Mesenchymal stem cell (in vitro differentiated cells and primary cell): ENCODE results near the gene SLC4A1.

ENCODE experiments used
- DNase-seq: peaks from one replicate; pipeline ENCODE4 v3.0.0-alpha.2; 2013
- H2AFZ ChIP-seq: one replicate; pipeline ENCODE4 v1.6.1; 2013; ENCODE audit warnings: low read depth, mild to moderate bottlenecking, control low read depth, inconsistent platforms, low read length, moderate library complexity
- H2AK5ac ChIP-seq: 2 replicates; pipeline ENCODE4 v1.6.1; 2013; ENCODE audit warnings: low read length, moderate library complexity, mild to moderate bottlenecking, inconsistent platforms; ENCODE audit not compliant: severe bottlenecking
- H2BK120ac ChIP-seq: one replicate; pipeline ENCODE4 v1.6.1; 2013; ENCODE audit warnings: low read depth, mild to moderate bottlenecking, inconsistent platforms, low read length, moderate library complexity
- H2BK12ac ChIP-seq, 2 experiments: one replicate each; pipeline ENCODE4 v1.6.1; 2013; ENCODE audit warnings: inconsistent platforms in 2 of 2, low read length in 2 of 2, mild to moderate bottlenecking in 2 of 2, moderate library complexity in 2 of 2, control low read depth in 1 of 2
- H2BK15ac ChIP-seq: one replicate; pipeline ENCODE4 v1.6.1; 2013; ENCODE audit warnings: mild to moderate bottlenecking, low read depth, inconsistent platforms; ENCODE audit not compliant: poor library complexity, severe bottlenecking
- H2BK5ac ChIP-seq: 2 replicates; pipeline ENCODE4 v1.6.1; 2013; ENCODE audit warnings: low read depth, mild to moderate bottlenecking, low read length, control low read depth, inconsistent platforms; ENCODE audit not compliant: poor library complexity, severe bottlenecking
- H3K14ac ChIP-seq, 2 experiments: one replicate each; pipeline ENCODE4 v1.6.1; 2013; ENCODE audit warnings: inconsistent platforms in 2 of 2, low read length in 2 of 2, control low read depth in 1 of 2, mild to moderate bottlenecking in 1 of 2, moderate library complexity in 1 of 2
- H3K18ac ChIP-seq, 2 experiments: one replicate each; pipeline ENCODE4 v1.6.1; 2013; ENCODE audit warnings: inconsistent platforms in 2 of 2, low read length in 2 of 2, control low read depth in 1 of 2, low read depth in 1 of 2, mild to moderate bottlenecking in 1 of 2
- H3K23ac ChIP-seq, 2 experiments: one replicate each; pipeline ENCODE4 v1.6.1; 2013; ENCODE audit warnings: inconsistent platforms in 2 of 2, low read length in 2 of 2, mild to moderate bottlenecking in 2 of 2, moderate library complexity in 2 of 2, control low read depth in 1 of 2
- H3K27ac ChIP-seq: 2 replicates; pipeline ENCODE4 v1.5.1; 2013; ENCODE audit warnings: mild to moderate bottlenecking, moderate library complexity, low read length, control low read depth, inconsistent platforms; ENCODE audit not compliant: poor library complexity, severe bottlenecking
- H3K27me3 ChIP-seq, 2 experiments: 2 replicates each; pipeline versions ENCODE4 v1.6.1 to v1.7.0; 2013; ENCODE audit warnings: low read length in 2 of 2, mild to moderate bottlenecking in 2 of 2, moderate library complexity in 2 of 2, control low read depth in 1 of 2, inconsistent platforms in 1 of 2; ENCODE audit not compliant: control insufficient read depth in 1 of 2, insufficient read depth in 1 of 2
- H3K36me3 ChIP-seq, 2 experiments: 2 replicates each; pipeline versions ENCODE4 v1.6.1 to v1.7.0; 2013; ENCODE audit warnings: low read length in 2 of 2, control low read depth in 1 of 2, inconsistent platforms in 1 of 2, low read depth in 1 of 2, mild to moderate bottlenecking in 1 of 2; ENCODE audit not compliant: insufficient read depth in 2 of 2, control insufficient read depth in 1 of 2
- H3K4ac ChIP-seq, 2 experiments: one replicate each; pipeline ENCODE4 v1.6.1; 2013; ENCODE audit warnings: inconsistent platforms in 2 of 2, low read length in 2 of 2, mild to moderate bottlenecking in 2 of 2, moderate library complexity in 2 of 2, control low read depth in 1 of 2, low read depth in 1 of 2
- H3K4me1 ChIP-seq: 2 replicates; pipeline ENCODE4 v1.6.1; 2013; ENCODE audit warnings: low read depth, low read length, control low read depth; ENCODE audit not compliant: control insufficient read depth, insufficient read depth
- H3K4me2 ChIP-seq: 2 replicates; pipeline ENCODE4 v1.6.1; 2013; ENCODE audit warnings: low read length, mild to moderate bottlenecking, inconsistent platforms; ENCODE audit not compliant: poor library complexity, severe bottlenecking
- H3K4me3 ChIP-seq, 2 experiments: 2 replicates each; pipeline versions ENCODE4 v1.5.1 to v1.7.0; 2013; ENCODE audit warnings: low read length in 2 of 2, mild to moderate bottlenecking in 2 of 2, control low read depth in 1 of 2, low read depth in 1 of 2; ENCODE audit not compliant: insufficient read depth in 1 of 2
- H3K79me1 ChIP-seq: replicated peaks from 2 replicates; pipeline ENCODE4 v1.6.1; 2013; ENCODE audit warnings: mild to moderate bottlenecking, control low read depth, low read length, inconsistent platforms; ENCODE audit not compliant: poor library complexity, severe bottlenecking
- H3K9ac ChIP-seq: 2 replicates; pipeline ENCODE4 v1.7.0; 2013; ENCODE audit warnings: mild to moderate bottlenecking, low read length, moderate library complexity
- H3K9me3 ChIP-seq: 2 replicates; pipeline ENCODE4 v1.7.0; 2013; ENCODE audit warnings: mild to moderate bottlenecking, low read length; ENCODE audit not compliant: control insufficient read depth
- H4K8ac ChIP-seq: one replicate; pipeline ENCODE4 v1.6.1; 2013; ENCODE audit warnings: inconsistent platforms, mild to moderate bottlenecking, low read length, moderate library complexity
- H4K91ac ChIP-seq: one replicate; pipeline ENCODE4 v1.6.1; 2013; ENCODE audit warnings: mild to moderate bottlenecking, low read length, inconsistent platforms
- WGBS: methylation state at CpG from one replicate; pipeline ENCODE4 v1.1.7; 2013; ENCODE audit warnings: mixed read lengths; 5-methylcytosine and 5-hydroxymethylcytosine counted together

The SLC4A1 gene

GRCh38 chr17:44218344-44219107, 49.4 kb downstream of the SLC4A1 start:
- WGBS = 3% methylated on average over 21 of the region's 89 CpGs
- H3K4me3 ChIP-seq = peak overlapping the region; percentile 80 to 95

GRCh38 chr17:44217738-44218343, 50.1 kb downstream of the SLC4A1 start:
- peaks cover 21% of the 10 kb centered on the region for H3K4me1 ChIP-seq
- H3K14ac ChIP-seq = peak overlapping the region in 1 of 2 experiments; percentile 88
- no peak overlapping the region for H2BK15ac ChIP-seq
- peak overlapping the region in 1 of 2 experiments; percentile 83 for H2BK12ac ChIP-seq
- H3K4ac ChIP-seq = peak overlapping the region in 1 of 2 experiments; percentile 62
- peak overlapping the region; percentile 84 for H3K9ac ChIP-seq
- peak; percentile 8 for DNase-seq
- H3K79me1 ChIP-seq = peaks cover 23% of the 10 kb centered on the region
- peak overlapping the region; percentile 46 to 83 for H3K18ac ChIP-seq
- H2BK5ac ChIP-seq = no peak overlapping the region
- peak overlapping the region; percentile 56 for H3K27ac ChIP-seq
- H2AK5ac ChIP-seq = no peak overlapping the region
- no peak overlapping the region for H2AFZ ChIP-seq
- H3K27me3 ChIP-seq = no peaks in the 10 kb centered on the region
- peak overlapping the region; percentile 91 for H3K4me2 ChIP-seq
- WGBS = 12% methylated on average over 10 of the region's 10 CpGs
- no peak overlapping the region for H4K8ac ChIP-seq
- H2BK120ac ChIP-seq = no peak overlapping the region
- peak overlapping the region; percentile 51 to 80 for H3K4me3 ChIP-seq
- no peak overlapping the region for H4K91ac ChIP-seq
- peaks cover 8% of the 10 kb centered on the region for H3K9me3 ChIP-seq
- peak overlapping the region in 1 of 2 experiments; percentile 37 for H3K23ac ChIP-seq
- H3K36me3 ChIP-seq = peaks cover 38 to 40% of the 10 kb centered on the region in 2 experiments

More at GRCh38 chr17:44218344-44219107, 49.4 kb downstream of the SLC4A1 start:
- H3K4ac ChIP-seq = peak overlapping the region in 1 of 2 experiments; percentile 62
- H3K27me3 ChIP-seq = no peaks in the 10 kb centered on the region
- H3K36me3 ChIP-seq = peaks cover 33 to 34% of the 10 kb centered on the region in 2 experiments
- H3K4me2 ChIP-seq = peak overlapping the region; percentile 91
- H3K79me1 ChIP-seq = peaks cover 21% of the 10 kb centered on the region
- peak overlapping the region in 1 of 2 experiments; percentile 37 for H3K23ac ChIP-seq
- peaks cover 8% of the 10 kb centered on the region for H3K9me3 ChIP-seq
- peaks cover 22% of the 10 kb centered on the region for H3K4me1 ChIP-seq
- H3K18ac ChIP-seq = peak overlapping the region; percentile 46 to 83
- peak overlapping the region; percentile 88 to 99 for H3K14ac ChIP-seq
- peak overlapping the region; percentile 93 for H2BK5ac ChIP-seq
- peak overlapping the region; percentile 98 for H2BK15ac ChIP-seq
- H2BK120ac ChIP-seq = peak overlapping the region; percentile 99
- no peak overlapping the region for H2AFZ ChIP-seq
- peak overlapping the region; percentile 90 for H3K9ac ChIP-seq
- no peak overlapping the region for H2AK5ac ChIP-seq
- peak; percentile 94 for DNase-seq
- H2BK12ac ChIP-seq = peak overlapping the region in 1 of 2 experiments; percentile 83
- no peak overlapping the region for H4K8ac ChIP-seq
- no peak overlapping the region for H4K91ac ChIP-seq
- peak overlapping the region; percentile 56 for H3K27ac ChIP-seq

GRCh38 chr17:44216694-44217093, 51.2 kb downstream of the SLC4A1 start:
- no peak overlapping the region for H3K14ac ChIP-seq
- H2AK5ac ChIP-seq = no peak overlapping the region
- peaks cover 8% of the 10 kb centered on the region for H3K9me3 ChIP-seq
- peaks cover 16% of the 10 kb centered on the region for H3K4me1 ChIP-seq
- H3K23ac ChIP-seq = no peak overlapping the region
- no peak overlapping the region for H3K4me2 ChIP-seq
- no peak for DNase-seq
- H2BK15ac ChIP-seq = no peak overlapping the region
- no peak overlapping the region for H2BK5ac ChIP-seq
- H3K4ac ChIP-seq = no peak overlapping the region
- H2BK120ac ChIP-seq = no peak overlapping the region
- no peak overlapping the region for H3K4me3 ChIP-seq
- H2AFZ ChIP-seq = no peak overlapping the region
- WGBS = 96% methylated on average over 5 of the region's 5 CpGs
- no peak overlapping the region for H4K91ac ChIP-seq
- peaks cover 28% of the 10 kb centered on the region for H3K79me1 ChIP-seq
- no peak overlapping the region for H3K27ac ChIP-seq
- no peaks in the 10 kb centered on the region for H3K27me3 ChIP-seq
- no peak overlapping the region for H4K8ac ChIP-seq
- peaks cover 40 to 52% of the 10 kb centered on the region in 2 experiments for H3K36me3 ChIP-seq
- H3K18ac ChIP-seq = no peak overlapping the region
- H3K9ac ChIP-seq = peak overlapping the region; percentile 84
- no peak overlapping the region for H2BK12ac ChIP-seq

- H3K79me1 ChIP-seq = peaks cover 31% of the 10 kb centered on the region
- no peak for DNase-seq
- peaks cover 45 to 57% of the 10 kb centered on the region in 2 experiments for H3K36me3 ChIP-seq
- no peak overlapping the region for H3K23ac ChIP-seq
- 95% methylated on average over 3 of the region's 5 CpGs for WGBS
- H2AK5ac ChIP-seq = no peak overlapping the region
- H3K4me1 ChIP-seq = peaks cover 19% of the 10 kb centered on the region
- no peak overlapping the region for H3K4ac ChIP-seq
- no peak overlapping the region for H3K27ac ChIP-seq
- no peak overlapping the region for H2BK15ac ChIP-seq
- no peak overlapping the region for H3K14ac ChIP-seq
- no peak overlapping the region for H3K4me3 ChIP-seq
- no peak overlapping the region for H4K8ac ChIP-seq
- H2AFZ ChIP-seq = no peak overlapping the region
- H3K9me3 ChIP-seq = peaks cover 8% of the 10 kb centered on the region
- H2BK12ac ChIP-seq = no peak overlapping the region
- no peak overlapping the region for H3K4me2 ChIP-seq
- no peak overlapping the region for H4K91ac ChIP-seq
- no peak overlapping the region for H2BK5ac ChIP-seq
- H3K27me3 ChIP-seq = no peaks in the 10 kb centered on the region
- no peak overlapping the region for H3K18ac ChIP-seq
- H3K9ac ChIP-seq = no peak overlapping the region
- no peak overlapping the region for H2BK120ac ChIP-seq
Measured at GRCh38 chr17:44216173-44216572, 51.8 kb downstream of the SLC4A1 start.
